Hepatic stellate cell (primary cell): ENCODE data around the gene PCDHA9.
A peak's percentile ranks its signal among the peaks of the same experiment; 100 is the strongest.
"Not testable (repeated sequence)": the region's sequence is repeated elsewhere in the genome, so short reads cannot be mapped to it uniquely, and the experiment has no call there.

ENCODE experiments used
- DNase-seq: peaks from one replicate; pipeline ENCODE4 v3.0.0; 2011; ENCODE audit warnings: low spot score

The PCDHA9 gene

GRCh38 chr5:140835622-140836510, 12.3 kb upstream of the PCDHA9 start:
- DNase-seq = no peak

- peak; percentile 21 for DNase-seq
These were observed 6.9 kb upstream of the PCDHA9 start, which contains the start of gene PCDHA8 for GRCh38 chr5:140840978-140841962. Gene PCDHA8, plus strand, starts transcription at chr5:140841187. Its CDS starts 135 bp downstream, at chr5:140841322.

- no peak for DNase-seq
These were observed 5.1 kb upstream of the PCDHA9 start for GRCh38 chr5:140842798-140843733.

GRCh38 chr5:140849831-140850634, 1.9 kb downstream of the PCDHA9 start:
- DNase-seq = not testable (repeated sequence)

- no peak for DNase-seq
These were observed 7.8 kb downstream of the PCDHA9 start, which contains the start of gene PCDHA10 for GRCh38 chr5:140855772-140856674. Gene PCDHA10, plus strand, starts transcription at chr5:140855897. Its CDS starts 152 bp downstream, at chr5:140856049.

GRCh38 chr5:140857177-140857986, 9.2 kb downstream of the PCDHA9 start:
- no peak for DNase-seq

GRCh38 chr5:140857987-140858240, 9.7 kb downstream of the PCDHA9 start:
- DNase-seq = no peak

GRCh38 chr5:140862441-140863295, 14.5 kb downstream of the PCDHA9 start:
- no peak for DNase-seq

- no peak for DNase-seq
These were observed 20.8 kb downstream of the PCDHA9 start, which contains the start of gene PCDHA11 for GRCh38 chr5:140868721-140869554. Gene PCDHA11, plus strand, starts transcription at chr5:140868957. Its CDS starts 147 bp downstream, at chr5:140869104.

GRCh38 chr5:140869555-140869886, 21.3 kb downstream of the PCDHA9 start:
- DNase-seq = no peak

- DNase-seq = no peak
These were observed 22.3 kb downstream of the PCDHA9 start for GRCh38 chr5:140870221-140871201.

GRCh38 chr5:140875085-140876065, 27.2 kb downstream of the PCDHA9 start, which contains the start of gene PCDHA12:
Gene PCDHA12, plus strand, starts transcription at chr5:140875308. Its CDS starts 165 bp downstream, at chr5:140875473.
- no peak for DNase-seq

- not testable (repeated sequence) for DNase-seq
These were observed 28.5 kb downstream of the PCDHA9 start for GRCh38 chr5:140876541-140877261.

GRCh38 chr5:140877262-140877581, 29.0 kb downstream of the PCDHA9 start:
- no peak for DNase-seq
